B cell (primary cell): ENCODE data around the gene CCDC85B. TPM values are rescaled to one million over a fixed set of nuclear protein-coding genes. Genes with fewer than 3 reads are reported as not detected.
A peak's percentile ranks its signal among the peaks of the same experiment; 100 is the strongest.

Source experiments
- ATAC-seq: fragments of 200-7000 bp; cut with Tn5 transposase; one replicate; pipeline ENCODE4 v1.10.0; 2021; ENCODE audit warnings: low read depth, mild to moderate bottlenecking, moderate number of reproducible peaks, moderate library complexity
- CTCF ChIA-PET: fragments of 350-600 bp; sonication (Branson Sonifier 250); formaldehyde crosslinking; loops from one replicate; lab custom pipeline; 2021; ENCODE audit warnings: antibody characterized with exemption, inconsistent platforms; lab: Charles Lee
- POLR2A ChIA-PET: fragments of 350-600 bp; sonication (Branson Sonifier 250); formaldehyde crosslinking; loops from one replicate; lab custom pipeline; 2021; ENCODE audit warnings: antibody characterized with exemption; lab: Charles Lee
- DNase-seq: peaks from one replicate; pipeline ENCODE4 v3.0.0; 2013
- H2AFZ ChIP-seq: 2 replicates; pipeline ENCODE4 v1.6.1; 2012; ENCODE audit warnings: mild to moderate bottlenecking, low read depth, low read length; ENCODE audit not compliant: insufficient read depth, poor library complexity, severe bottlenecking
- H3K27ac ChIP-seq, 2 donors: 1 replicate in 1 of 2; 2 replicates in 1 of 2; pipeline ENCODE4 v1.5.1; 2012 to 2013; ENCODE audit warnings: low read length in 2 of 2, mild to moderate bottlenecking in 2 of 2, moderate library complexity in 1 of 2
- H3K27me3 ChIP-seq, 4 experiments: fragments of 200-600 bp in 1 of 4; sonication (generic) in 1 of 4; replicated peaks in 1 of 4; 1 replicate in 2 of 4; 2 replicates in 2 of 4; pipeline versions ENCODE4 v1.6.1 to v1.7.0; 2013 to 2016; ENCODE audit warnings: low read length in 3 of 4, mild to moderate bottlenecking in 2 of 4, mixed read lengths in 1 of 4, moderate library complexity in 1 of 4; ENCODE audit not compliant: insufficient read depth in 4 of 4, control insufficient read depth in 3 of 4; ENCODE audit errors: control extremely low read depth in 1 of 4
- H3K36me3 ChIP-seq, 2 experiments: replicated peaks in 1 of 2; 1 replicate in 1 of 2; 2 replicates in 1 of 2; pipeline versions ENCODE4 v1.6.1 to v1.7.1; 2013; ENCODE audit warnings: low read length in 1 of 2; ENCODE audit not compliant: insufficient read depth in 2 of 2, control insufficient read depth in 1 of 2; ENCODE audit errors: control extremely low read depth in 1 of 2, extremely low read depth in 1 of 2
- H3K4me1 ChIP-seq, 2 donors: fragments of 200-600 bp in 1 of 2; sonication (generic) in 1 of 2; 1 replicate in 1 of 2; 2 replicates in 1 of 2; pipeline versions ENCODE4 v1.5.1 to v1.6.1; 2013 to 2017; ENCODE audit warnings: low read length in 2 of 2; ENCODE audit not compliant: control insufficient read depth in 2 of 2, insufficient read depth in 2 of 2
- H3K4me2 ChIP-seq: replicated peaks from 2 replicates; pipeline ENCODE3; 2012; ENCODE audit warnings: mild to moderate bottlenecking, low read depth, low read length; ENCODE audit not compliant: poor library complexity, severe bottlenecking
- H3K4me3 ChIP-seq, 5 experiments: fragments of 200-600 bp in 1 of 5; sonication (generic) in 1 of 5; 1 replicate in 3 of 5; 2 replicates in 2 of 5; pipeline versions ENCODE4 v1.5.1 to v1.7.0; 2011 to 2016; ENCODE audit warnings: low read length in 4 of 5, mild to moderate bottlenecking in 4 of 5, low read depth in 2 of 5, control low read depth in 1 of 5, moderate library complexity in 1 of 5; ENCODE audit not compliant: insufficient read depth in 1 of 5; ENCODE audit errors: control extremely low read depth in 1 of 5, extremely low read depth in 1 of 5
- H3K79me2 ChIP-seq: fragments of 200-600 bp; sonication (generic); one replicate; pipeline ENCODE4 v1.6.0; 2016; ENCODE audit warnings: low read length; ENCODE audit not compliant: control insufficient read depth, insufficient read depth
- H3K9ac ChIP-seq: fragments of 200-600 bp; sonication (generic); 2 replicates; pipeline ENCODE4 v1.6.1; 2017; ENCODE audit warnings: mild to moderate bottlenecking, low read length, moderate library complexity
- H3K9me3 ChIP-seq, 3 donors: one replicate each; pipeline versions ENCODE4 v1.6.1 to v1.7.1; 2013; ENCODE audit warnings: low read length in 2 of 3; ENCODE audit not compliant: control insufficient read depth in 2 of 3, insufficient read depth in 1 of 3; ENCODE audit errors: control extremely low read depth in 1 of 3
- H4K20me1 ChIP-seq: 2 replicates; pipeline ENCODE4 v1.6.0; 2012; ENCODE audit warnings: mild to moderate bottlenecking, low read length; ENCODE audit not compliant: insufficient read depth, control insufficient read depth, poor library complexity, severe bottlenecking
- H3K27ac Mint-ChIP-seq: one replicate; pipeline ENCODE4 v1.8.0; 2021; ENCODE audit warnings: mixed read lengths
- H3K27me3 Mint-ChIP-seq: one replicate; pipeline ENCODE4 v1.8.0; 2021; ENCODE audit warnings: mixed read lengths
- H3K4me1 Mint-ChIP-seq: one replicate; pipeline ENCODE4 v1.8.0; 2021; ENCODE audit warnings: mixed read lengths
- H3K4me3 Mint-ChIP-seq: one replicate; pipeline ENCODE4 v1.8.0; 2021; ENCODE audit warnings: mixed read lengths
- H3K9me3 Mint-ChIP-seq: one replicate; pipeline ENCODE4 v1.8.0; 2022; ENCODE audit warnings: mixed read lengths; ENCODE audit not compliant: insufficient read depth
- CTCF ChIP-seq: fragments of 200-600 bp; IDR thresholded peaks from one replicate; pipeline ENCODE4 v1.8.0; 2022; ENCODE audit warnings: antibody characterized with exemption, mild to moderate bottlenecking
- EZH2 ChIP-seq: IDR thresholded peaks from 2 replicates; pipeline ENCODE4 v1.6.1; 2012; ENCODE audit warnings: borderline replicate concordance, low read depth, mild to moderate bottlenecking, moderate library complexity, low read length; ENCODE audit not compliant: insufficient read depth, poor library complexity, severe bottlenecking
- WGBS: methylation state at CpG from one replicate; pipeline ENCODE4 v1.1.5; 2013; ENCODE audit warnings: missing lambda C conversion rate; ENCODE audit not compliant: insufficient coverage; 5-methylcytosine and 5-hydroxymethylcytosine counted together
- intact Hi-C: fragments of 100-400 bp; cut with micrococcal nuclease; formaldehyde crosslinking; loops from one replicate; pipeline ENCODE4 v1.10.0; 2022
- polyA plus RNA-seq: library from polyadenylated mRNA; depleted of rRNA; stranded (reverse); fragments of >200 nt; gene quantifications from 2 replicates; pipeline ENCODE4 v1.2.3, GENCODE V29; 2012
- total RNA-seq, 2 donors: library from RNA; stranded (reverse); fragments of 120-200 nt in 1 of 2; gene quantifications; 1 replicate in 1 of 2; 2 replicates in 1 of 2; pipeline versions ENCODE4 v1.2.3 to v1.2.4, GENCODE V29; 2013 to 2022

Gene CCDC85B
- total and polyA plus RNA-seq, 2 donors (not counting 1 experiment from before 2014, with no cell fraction given), result 18.2 to 39.5 TPM

- TF ChIP-seq CTCF (peak; percentile 86), EZH2 (no peak)
- Mint-ChIP-seq H3K27me3 (no peaks in the 10 kb centered on the region), H3K9me3 (no peaks in the 10 kb centered on the region), H3K27ac (peak within 1 kb of the TSS; percentile 98), H3K4me1 (peaks cover 66% of the 10 kb centered on the region), H3K4me3 (peak within 1 kb of the TSS; percentile 98)
- peak; percentile 96 for DNase-seq
- ChIA-PET POLR2A (interaction anchor here (0.6 to 6.2 kb wide), 24 partner anchors 10 to 1109 kb away, joined by 3 to 65 read pairs (median 5); partner anchors contain the start of genes BANF1, C11orf68, CFL1 and DRAP1), CTCF (interaction anchor here (0.6 to 15.5 kb wide), 35 partner anchors 10 to 516 kb away, joined by 3 to 244 read pairs (median 6); partner anchors contain the start of genes BANF1, C11orf68, CFL1 and CTSW)
- Histone ChIP-seq H3K9ac (peak within 1 kb of the TSS; percentile 96), H3K4me3 (peak within 1 kb of the TSS; percentile 63 to 88 (median 75)), H3K27ac (peak within 1 kb of the TSS; percentile 85), H3K79me2 (peaks cover 40% of the 10 kb centered on the region), H3K4me2 (peak within 1 kb of the TSS; percentile 99), H3K27me3 (no peaks in the 10 kb centered on the region), H3K4me1 (peaks cover 47 to 63% of the 10 kb centered on the region in 2 donors), H3K36me3 (peaks cover 0 to 27% of the 10 kb centered on the region in 2 experiments), H3K9me3 (no peaks in the 10 kb centered on the region), H4K20me1 (peaks cover 26% of the 10 kb centered on the region), H2AFZ (peak within 1 kb of the TSS; percentile 99)
- ATAC-seq, result peak; percentile 64
- under 1% methylated on average over 49 of the region's 57 CpGs for WGBS
- intact Hi-C loops, result loop anchor here (1.0 to 2.0 kb wide), 6 partner anchors 15 to 114 kb away; partner anchors contain the start of genes BANF1, C11orf68, DRAP1 and EFEMP2
Measured at GRCh38 chr11:65888163-65888814, 2.2 kb upstream of the CCDC85B start, which contains the start of gene FIBP. Gene FIBP (minus strand): TSS chr11:65888471. CDS start chr11:65888418, 53 bp downstream.
